Glutamatergic neuron (in vitro differentiated cells): ENCODE measurements around the gene GLB1L2. TPM values are rescaled to one million over a fixed set of nuclear protein-coding genes. Genes with fewer than 3 reads are reported as not detected.
"Not testable (repeated sequence)": the region's sequence is repeated elsewhere in the genome, so short reads cannot be mapped to it uniquely, and the experiment has no call there.

Experiments
- DNase-seq: peaks from one replicate; pipeline ENCODE4 v3.0.0; 2022
- H3K27ac Mint-ChIP-seq: one replicate; pipeline ENCODE4 v1.8.0; 2020; ENCODE audit warnings: mild to moderate bottlenecking, mixed read lengths, inconsistent platforms; ENCODE audit not compliant: unreplicated experiment
- H3K27me3 Mint-ChIP-seq: one replicate; pipeline ENCODE4 v1.8.0; 2020; ENCODE audit warnings: mild to moderate bottlenecking, moderate library complexity, mixed read lengths, inconsistent platforms; ENCODE audit not compliant: unreplicated experiment
- H3K36me3 Mint-ChIP-seq: one replicate; pipeline ENCODE4 v1.8.0; 2020; ENCODE audit warnings: mild to moderate bottlenecking, mixed read lengths, inconsistent platforms; ENCODE audit not compliant: unreplicated experiment
- H3K4me1 Mint-ChIP-seq: one replicate; pipeline ENCODE4 v1.8.0; 2020; ENCODE audit warnings: mild to moderate bottlenecking, low read depth, mixed read lengths, inconsistent platforms; ENCODE audit not compliant: unreplicated experiment
- H3K4me3 Mint-ChIP-seq: one replicate; pipeline ENCODE4 v1.8.0; 2020; ENCODE audit warnings: mild to moderate bottlenecking, mixed read lengths, inconsistent platforms; ENCODE audit not compliant: unreplicated experiment
- H3K9me3 Mint-ChIP-seq: one replicate; pipeline ENCODE4 v1.8.0; 2020; ENCODE audit warnings: mild to moderate bottlenecking, moderate library complexity, mixed read lengths, inconsistent platforms; ENCODE audit not compliant: unreplicated experiment
- total RNA-seq: library from RNA; stranded (reverse); fragmentation: NEBNext Ultra II Directional; extraction: Animal tissue kit (Norgen Biotek cat#: 25700); gene quantifications from one replicate; pipeline ENCODE4 v1.2.1, GENCODE V29; 2021; ENCODE audit not compliant: unreplicated experiment
- TF ChIP-seq, protein P1 (sequence below): fragments of 200-600 bp; sonication (generic); IDR thresholded peaks from one replicate; pipeline ENCODE4 v1.5.0; 2021; ENCODE audit not compliant: partially characterized antibody, unreplicated experiment

The GLB1L2 gene
- total RNA-seq, 1 donor from 2014 or later: 1.0 TPM

GRCh38 chr11:134342572-134343340 is 11.0 kb downstream of the GLB1L2 start:
- Mint-ChIP-seq H3K4me3 (no peak overlapping the region), H3K27ac (no peak overlapping the region), H3K27me3 (peaks cover 6% of the 10 kb centered on the region)

GRCh38 chr11:134343646-134344045 is 11.9 kb downstream of the GLB1L2 start:
- H3K9me3 Mint-ChIP-seq: no peaks in the 10 kb centered on the region
- TF ChIP-seq, protein P1, sequence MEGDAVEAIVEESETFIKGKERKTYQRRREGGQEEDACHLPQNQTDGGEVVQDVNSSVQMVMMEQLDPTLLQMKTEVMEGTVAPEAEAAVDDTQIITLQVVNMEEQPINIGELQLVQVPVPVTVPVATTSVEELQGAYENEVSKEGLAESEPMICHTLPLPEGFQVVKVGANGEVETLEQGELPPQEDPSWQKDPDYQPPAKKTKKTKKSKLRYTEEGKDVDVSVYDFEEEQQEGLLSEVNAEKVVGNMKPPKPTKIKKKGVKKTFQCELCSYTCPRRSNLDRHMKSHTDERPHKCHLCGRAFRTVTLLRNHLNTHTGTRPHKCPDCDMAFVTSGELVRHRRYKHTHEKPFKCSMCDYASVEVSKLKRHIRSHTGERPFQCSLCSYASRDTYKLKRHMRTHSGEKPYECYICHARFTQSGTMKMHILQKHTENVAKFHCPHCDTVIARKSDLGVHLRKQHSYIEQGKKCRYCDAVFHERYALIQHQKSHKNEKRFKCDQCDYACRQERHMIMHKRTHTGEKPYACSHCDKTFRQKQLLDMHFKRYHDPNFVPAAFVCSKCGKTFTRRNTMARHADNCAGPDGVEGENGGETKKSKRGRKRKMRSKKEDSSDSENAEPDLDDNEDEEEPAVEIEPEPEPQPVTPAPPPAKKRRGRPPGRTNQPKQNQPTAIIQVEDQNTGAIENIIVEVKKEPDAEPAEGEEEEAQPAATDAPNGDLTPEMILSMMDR: no peak
- no peak overlapping the region for H3K4me3 Mint-ChIP-seq
- no peaks in the 10 kb centered on the region for H3K36me3 Mint-ChIP-seq
- peaks cover 4% of the 10 kb centered on the region for H3K4me1 Mint-ChIP-seq
- DNase-seq: no peak
- peaks cover 6% of the 10 kb centered on the region for H3K27me3 Mint-ChIP-seq
- no peak overlapping the region for H3K27ac Mint-ChIP-seq

More at GRCh38 chr11:134342572-134343340, 11.0 kb downstream of the GLB1L2 start:
- Mint-ChIP-seq H3K36me3 (no peaks in the 10 kb centered on the region), H3K9me3 (no peaks in the 10 kb centered on the region), H3K4me1 (peaks cover 4% of the 10 kb centered on the region)
- TF ChIP-seq, protein P1: no peak
- DNase-seq: no peak

GRCh38 chr11:134344497-134345236 is 12.9 kb downstream of the GLB1L2 start:
- H3K27ac Mint-ChIP-seq, H3K27me3 Mint-ChIP-seq, H3K4me1 Mint-ChIP-seq, H3K9me3 Mint-ChIP-seq, DNase-seq, H3K4me3 Mint-ChIP-seq, H3K36me3 Mint-ChIP-seq: not testable (repeated sequence)

DNA sequence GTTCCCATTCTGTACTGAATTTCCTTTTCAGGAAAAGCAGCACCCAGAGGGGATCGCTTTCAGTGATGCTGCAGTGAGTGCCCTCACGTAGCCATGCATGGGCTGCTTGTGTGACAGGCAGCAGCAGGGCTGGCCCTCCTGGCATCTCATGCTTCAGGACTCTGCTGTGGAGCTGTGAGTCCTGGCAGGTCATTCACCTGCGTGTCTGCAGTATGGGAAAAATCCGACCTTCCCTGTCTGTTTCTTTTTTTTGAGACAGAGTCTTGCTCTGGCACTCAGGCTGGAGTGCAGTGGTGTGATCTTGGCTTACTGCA is 13.4 kb downstream of the GLB1L2 start:
- TF ChIP-seq, protein P1: no peak
- DNase-seq: no peak
- Mint-ChIP-seq H3K4me1 (peaks cover 4% of the 10 kb centered on the region), H3K9me3 (no peaks in the 10 kb centered on the region), H3K27me3 (peaks cover 6% of the 10 kb centered on the region), H3K36me3 (no peaks in the 10 kb centered on the region), H3K27ac (no peak overlapping the region), H3K4me3 (no peak overlapping the region)

- no peak for DNase-seq
- Mint-ChIP-seq H3K36me3 (no peaks in the 10 kb centered on the region), H3K27ac (no peak overlapping the region), H3K27me3 (peaks cover 6% of the 10 kb centered on the region), H3K9me3 (no peaks in the 10 kb centered on the region), H3K4me1 (peaks cover 2% of the 10 kb centered on the region), H3K4me3 (no peak overlapping the region)
- TF ChIP-seq, protein P1: no peak
Measured at GRCh38 chr11:134346101-134346975, 14.6 kb downstream of the GLB1L2 start.
